ENCODE results near the gene SMURF1.
"Not testable (repeated sequence)": the region's sequence is repeated elsewhere in the genome, so short reads cannot be mapped to it uniquely, and the experiment has no call there.

Gene SMURF1

DNA sequence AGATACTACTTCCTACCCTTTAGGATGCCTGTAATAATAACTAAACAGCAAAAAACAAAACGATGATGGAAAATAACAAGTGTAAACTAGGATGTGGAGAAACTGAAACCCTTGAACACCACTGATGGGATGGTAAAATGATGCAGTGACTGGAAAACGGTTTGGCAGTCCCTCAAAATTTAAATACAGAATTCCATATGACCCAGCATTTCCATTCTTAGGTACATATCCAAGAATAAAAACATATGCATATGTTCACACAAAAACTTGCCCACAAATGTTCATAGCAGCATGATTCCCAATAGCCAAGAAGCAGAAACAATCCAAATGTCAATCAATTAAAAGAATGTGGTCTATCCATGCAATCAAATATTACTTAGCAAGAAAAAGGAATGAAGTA, 25.8 kb downstream of the SMURF1 start:
- DNase-seq, result no peak

DNA sequence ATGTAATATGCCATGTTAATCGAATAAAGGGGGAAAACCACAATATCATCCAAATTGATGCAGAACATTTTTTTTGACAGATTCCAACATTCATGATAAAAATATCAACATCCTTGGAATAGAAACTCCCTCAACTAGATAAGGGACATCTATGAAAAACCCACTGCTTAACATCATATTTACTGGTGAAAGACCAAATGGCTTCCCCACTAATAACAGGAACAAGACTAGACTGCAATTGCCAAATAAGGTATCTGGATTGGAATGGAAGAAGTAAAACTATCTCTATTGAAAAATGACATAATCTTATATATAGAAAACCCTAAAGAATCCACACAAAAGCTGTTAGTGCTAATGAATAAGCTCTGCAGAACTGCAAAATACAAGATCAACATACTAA, 27.8 kb downstream of the SMURF1 start:
- no peak for DNase-seq

DNA sequence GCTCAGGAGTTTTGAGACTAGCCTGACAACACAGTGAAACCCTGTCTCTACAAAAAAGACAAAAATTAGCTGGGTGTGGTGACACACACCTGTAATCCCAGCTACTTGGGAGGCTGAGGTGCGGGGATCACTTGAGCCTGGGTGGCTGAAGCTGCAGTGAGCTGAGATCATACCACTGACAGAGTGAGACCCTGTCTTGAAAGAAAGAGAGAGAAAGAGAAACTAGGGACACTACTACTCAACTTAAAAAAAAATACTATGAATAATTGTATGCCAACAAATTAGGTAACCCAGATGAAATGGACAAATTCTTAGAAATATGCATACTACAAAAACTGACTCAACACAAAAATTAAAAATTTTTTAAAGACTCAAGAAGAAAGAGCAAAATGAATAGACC, 28.5 kb downstream of the SMURF1 start:
- no peak for DNase-seq

DNA sequence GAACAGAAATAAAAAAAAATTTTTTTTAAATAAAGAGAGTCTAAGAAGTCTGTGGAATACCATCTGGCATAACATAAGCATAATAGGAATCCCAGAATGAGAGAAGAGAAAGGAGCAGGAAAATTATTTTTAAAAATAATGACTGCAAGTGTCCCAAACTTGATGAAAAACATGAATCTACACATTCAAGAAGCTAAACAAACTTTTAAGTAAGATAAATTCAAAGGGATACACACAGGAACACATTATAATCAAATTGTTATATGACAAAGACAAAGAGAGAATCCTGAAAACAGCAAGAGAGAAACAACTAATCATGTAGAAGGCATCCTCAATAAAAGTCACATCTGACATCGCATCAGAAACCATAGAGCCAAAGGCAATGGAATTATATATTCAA, 30.9 kb downstream of the SMURF1 start:
- no peak for DNase-seq

DNA sequence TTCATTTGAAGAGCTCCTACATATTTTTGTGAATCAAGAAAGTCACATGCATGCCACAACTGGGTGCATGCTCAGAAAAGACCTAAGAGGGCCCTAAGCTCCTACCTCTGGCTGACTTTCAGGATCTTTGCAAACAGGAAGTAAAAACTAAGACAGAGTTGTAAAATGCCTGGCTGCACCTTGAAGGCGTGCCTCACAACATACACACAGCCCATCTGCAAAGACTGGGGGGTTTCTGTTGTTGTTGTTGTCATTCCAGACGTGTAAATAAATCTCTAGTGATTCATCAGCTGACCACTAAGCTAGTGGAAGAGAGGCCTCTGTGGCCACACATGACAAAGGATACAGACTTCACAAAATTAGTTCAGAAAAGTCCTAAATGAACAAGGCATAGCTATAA, 31.8 kb downstream of the SMURF1 start:
- DNase-seq, result peak; percentile 34

DNA sequence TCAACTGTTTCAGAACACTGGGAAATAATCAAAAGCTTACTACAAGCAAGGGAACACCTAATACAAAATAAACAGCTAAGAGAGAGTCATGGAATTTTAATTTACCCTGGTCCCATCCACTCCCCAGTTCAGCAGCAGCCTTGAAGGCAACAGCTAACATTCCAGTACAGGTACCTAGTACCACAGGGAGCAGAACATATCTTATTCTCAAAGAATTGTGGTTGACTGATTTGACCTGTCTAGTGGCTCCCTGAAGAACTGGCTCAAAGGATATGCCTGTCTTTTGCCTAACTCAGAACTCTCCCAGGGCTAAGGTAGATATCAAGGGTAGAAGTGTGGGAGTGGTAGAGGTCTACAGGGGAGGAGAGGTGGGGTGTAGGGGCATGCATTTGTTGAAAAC, 32.3 kb downstream of the SMURF1 start:
- no peak for DNase-seq

DNA sequence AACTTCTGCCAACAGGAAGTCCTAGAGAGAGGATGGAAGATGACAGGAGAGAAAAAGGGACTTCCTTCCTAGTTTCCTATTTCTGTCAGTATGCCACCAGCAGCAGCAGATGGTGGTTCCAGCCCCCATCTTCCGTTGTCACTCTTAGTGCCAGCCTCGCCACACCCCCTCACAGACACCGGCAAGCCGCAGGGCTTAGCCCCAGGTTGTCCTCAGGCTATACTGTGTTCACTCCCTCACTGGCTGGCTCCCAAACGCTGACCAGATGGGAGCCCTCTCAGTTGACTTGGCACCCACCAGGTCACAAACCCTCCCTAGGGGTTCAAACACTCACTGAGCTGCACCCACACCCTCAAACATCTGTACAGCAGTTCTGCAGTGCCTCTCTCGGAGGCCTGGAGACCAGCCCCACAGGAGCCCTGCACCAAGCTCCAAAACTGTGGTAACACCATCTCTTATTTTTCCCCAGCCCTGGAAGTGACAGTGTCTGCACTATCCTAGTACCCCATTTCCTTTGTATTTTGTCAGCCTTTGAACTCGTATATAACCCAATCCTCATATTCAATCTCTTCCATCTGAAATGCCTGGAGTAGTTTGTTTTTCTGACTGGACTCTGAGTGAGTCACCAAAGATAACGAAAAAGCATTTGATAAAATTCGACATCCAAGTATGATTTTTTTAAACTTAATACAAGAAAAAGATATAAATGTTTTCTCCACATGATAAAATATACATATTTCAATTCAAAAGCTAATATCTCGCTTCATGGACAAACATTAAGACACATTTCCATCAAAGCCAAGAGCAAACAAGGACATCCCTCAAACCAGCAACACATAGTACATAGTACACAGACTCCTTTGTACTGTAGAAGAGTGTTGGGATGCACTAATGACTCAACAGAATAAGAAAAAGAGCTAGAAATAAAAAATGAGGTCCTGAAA, 34.5 kb downstream of the SMURF1 start:
- peak; percentile 61 for DNase-seq

DNA sequence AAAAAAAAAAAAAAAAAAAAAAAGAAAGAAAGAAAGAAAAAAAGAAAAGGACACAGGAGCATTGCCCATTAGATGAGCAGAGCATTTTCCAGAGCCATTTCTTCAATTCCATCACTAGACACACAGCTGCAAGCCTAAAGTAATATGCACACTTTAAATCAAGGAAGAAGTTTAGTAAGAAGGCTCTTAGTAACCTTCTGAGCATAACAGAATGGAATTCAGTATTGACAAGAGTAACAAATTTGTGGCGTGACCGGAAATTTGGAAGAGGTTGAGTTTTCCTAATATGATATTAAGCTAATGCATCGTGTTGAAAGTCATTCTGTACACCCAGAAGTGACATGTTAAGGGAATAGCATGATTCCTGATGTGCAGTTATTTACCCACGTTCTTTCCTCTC, 35.3 kb downstream of the SMURF1 start:
- peak; percentile 76 for DNase-seq

DNA sequence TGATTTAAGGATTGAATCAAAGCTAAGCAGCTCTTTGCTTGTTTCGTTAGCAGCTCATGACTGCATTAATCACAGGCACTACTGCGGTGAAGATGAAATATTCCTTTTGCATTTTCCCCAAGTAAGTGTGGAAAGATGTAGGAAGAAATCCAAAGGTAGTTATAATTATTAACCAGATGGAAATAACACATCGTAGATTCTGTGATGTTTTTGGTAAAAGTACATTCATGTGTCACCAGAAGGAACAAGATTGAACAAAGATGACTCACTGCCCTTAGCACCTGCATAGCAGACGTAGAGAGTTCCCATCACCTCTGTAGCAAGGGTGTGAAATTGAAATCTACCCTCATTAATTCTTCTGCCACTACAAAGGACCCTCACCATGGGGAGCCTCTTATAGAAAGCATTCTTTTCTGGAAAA, 37.1 kb downstream of the SMURF1 start:
- no peak for DNase-seq

DNA sequence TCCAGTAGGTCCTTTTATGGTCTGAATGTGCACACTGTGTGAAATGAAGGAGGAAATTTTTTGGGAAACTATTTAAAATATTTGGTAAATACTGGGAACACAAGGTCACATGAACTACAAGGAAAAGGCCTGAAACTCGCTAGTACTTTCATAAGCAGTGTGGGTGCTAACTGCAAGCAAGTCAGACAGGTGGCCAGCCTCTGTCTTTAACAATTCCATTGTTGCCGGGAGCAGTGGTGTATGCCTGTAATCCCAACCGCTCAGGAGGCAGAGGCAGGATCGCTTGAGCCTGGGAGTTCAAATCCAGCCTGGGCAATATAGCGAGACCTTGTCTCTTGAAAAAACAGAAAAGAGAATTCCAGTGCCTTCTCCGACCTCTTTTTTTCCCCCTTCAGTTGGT, 37.5 kb downstream of the SMURF1 start:
- DNase-seq, result no peak

DNA sequence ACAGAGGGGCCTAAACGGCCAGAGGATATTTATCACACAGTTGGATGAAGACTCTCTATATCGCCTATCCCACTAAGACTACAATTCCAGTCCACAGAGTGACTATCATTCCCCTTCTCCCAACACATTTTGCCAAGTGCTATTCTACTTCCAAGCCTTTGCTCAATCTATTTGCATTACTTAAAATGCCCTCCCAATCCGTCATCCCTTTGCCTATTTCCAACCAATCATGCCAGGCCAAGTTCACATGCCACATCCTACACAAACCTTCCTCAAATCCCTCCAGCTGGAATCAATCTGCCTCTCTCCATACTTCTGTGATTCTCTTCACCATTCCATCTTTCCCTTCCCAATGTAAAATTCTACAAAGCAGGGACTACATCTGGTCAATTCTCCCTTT, 38.2 kb downstream of the SMURF1 start:
- DNase-seq, result no peak

DNA sequence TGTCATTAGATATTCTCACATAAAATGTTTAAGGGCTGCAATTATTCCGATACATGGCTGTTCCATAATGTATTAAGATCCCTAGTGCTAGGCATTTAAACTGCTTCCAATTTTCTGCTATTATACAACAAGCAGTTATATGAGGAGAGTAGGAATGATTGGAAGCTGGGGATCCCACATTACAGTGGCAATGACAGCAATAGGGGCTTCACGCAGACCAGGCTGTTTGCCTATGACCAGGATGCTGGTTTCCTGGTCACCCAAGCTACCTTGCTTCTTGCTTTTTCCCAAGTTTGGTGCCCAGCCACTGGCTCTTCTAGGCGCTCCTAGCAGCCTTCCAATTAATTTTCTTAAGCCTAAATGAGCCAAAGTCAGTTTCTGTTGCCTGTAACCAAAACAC, 39.3 kb downstream of the SMURF1 start:
- DNase-seq, result no peak

DNA sequence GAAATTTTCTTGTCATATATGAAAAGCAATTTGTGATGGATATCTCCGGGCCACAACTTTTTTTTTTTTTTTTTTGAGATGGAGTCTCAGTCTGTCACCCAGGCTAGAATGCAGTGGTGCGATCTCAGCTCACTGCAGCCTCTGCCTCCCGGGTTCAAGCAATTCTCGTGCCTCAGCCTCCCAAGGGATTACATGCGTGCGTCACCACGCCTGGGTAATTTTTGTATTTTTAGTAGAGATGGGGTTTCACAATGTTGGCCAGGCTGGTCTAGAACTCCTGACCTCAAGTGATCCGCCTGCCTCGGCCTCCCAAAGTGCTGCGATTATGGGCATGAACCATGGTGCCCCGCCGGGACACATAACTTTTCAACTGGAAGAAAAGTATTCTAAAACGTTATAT, 40.1 kb downstream of the SMURF1 start:
- DNase-seq, result not testable (repeated sequence)

DNA sequence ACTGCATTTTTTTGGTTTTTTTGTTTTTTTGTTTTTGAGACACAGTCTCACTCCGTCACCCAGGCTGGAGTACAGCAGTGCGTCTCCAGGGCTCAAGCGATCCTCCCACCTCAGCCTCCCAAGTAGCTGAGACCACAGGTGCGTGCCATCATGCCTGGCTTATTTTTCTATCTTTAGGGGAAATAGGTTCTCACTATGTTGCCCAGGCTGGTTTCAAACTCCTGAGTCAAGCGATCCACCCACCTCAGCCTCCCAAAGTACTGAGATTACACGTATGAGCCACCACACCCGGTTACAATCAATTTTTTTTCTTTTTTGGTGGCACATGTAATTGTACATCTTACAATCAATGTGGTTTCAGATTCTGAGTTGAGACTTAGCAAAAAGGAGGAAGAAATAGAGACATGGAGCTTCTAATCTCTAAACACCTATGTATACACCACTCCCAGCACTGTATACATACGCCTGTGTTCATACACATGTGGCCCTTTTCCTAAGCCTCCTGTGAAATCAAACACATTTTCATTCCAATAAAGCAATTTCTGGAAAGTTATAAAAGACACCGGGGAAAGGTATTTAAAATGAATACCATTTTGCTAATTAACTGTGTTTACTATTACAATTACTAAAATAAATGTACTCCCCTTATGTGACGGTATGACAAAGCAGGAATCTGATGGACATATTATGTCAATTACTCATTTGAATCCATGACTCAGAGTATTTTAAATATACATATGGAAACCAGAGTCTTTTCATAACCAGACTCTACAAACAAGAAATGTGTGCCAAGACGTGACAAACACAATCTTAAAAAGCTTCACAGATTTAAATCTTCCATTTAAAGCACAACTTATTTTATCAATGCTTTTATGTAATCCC, 40.9 kb downstream of the SMURF1 start:
- peak; percentile 82 for DNase-seq

DNA sequence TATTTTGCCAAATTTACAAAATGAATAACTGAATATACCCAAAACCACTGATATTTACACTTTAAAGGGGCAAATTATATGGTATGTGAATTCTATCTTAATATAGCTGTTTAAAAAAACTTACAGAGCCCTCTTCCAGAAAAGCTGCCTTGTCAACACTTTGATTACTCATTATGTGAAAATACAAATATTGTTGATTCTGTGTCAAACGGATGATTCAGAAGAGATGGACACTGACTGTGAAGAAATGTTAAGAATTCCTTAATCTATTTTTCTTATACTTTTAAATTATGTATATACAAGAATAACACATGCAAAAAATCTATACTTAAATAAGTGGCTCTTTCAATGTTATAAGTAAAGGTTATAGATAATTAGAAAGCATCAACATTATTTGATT, 41.5 kb downstream of the SMURF1 start:
- DNase-seq, result peak; percentile 48

DNA sequence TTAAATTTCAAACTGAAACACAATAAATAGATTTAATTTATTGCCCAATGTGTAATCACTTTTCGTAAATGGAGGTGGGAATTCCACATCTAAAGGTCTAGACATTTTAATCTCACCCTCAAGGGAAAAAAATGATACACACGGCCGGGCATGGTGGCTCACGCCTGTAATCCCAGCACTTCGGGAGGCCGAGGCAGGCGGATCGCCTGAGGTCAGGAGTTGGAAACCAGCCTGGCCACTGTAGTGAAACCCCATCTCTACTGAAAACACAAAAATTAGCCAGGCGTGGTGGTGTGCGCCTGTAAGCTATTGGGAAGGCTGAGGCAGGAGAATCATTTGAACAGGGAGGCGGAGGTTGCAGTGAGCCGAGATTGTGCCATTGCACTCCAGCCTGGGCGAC, 42.4 kb downstream of the SMURF1 start:
- not testable (repeated sequence) for DNase-seq

DNA sequence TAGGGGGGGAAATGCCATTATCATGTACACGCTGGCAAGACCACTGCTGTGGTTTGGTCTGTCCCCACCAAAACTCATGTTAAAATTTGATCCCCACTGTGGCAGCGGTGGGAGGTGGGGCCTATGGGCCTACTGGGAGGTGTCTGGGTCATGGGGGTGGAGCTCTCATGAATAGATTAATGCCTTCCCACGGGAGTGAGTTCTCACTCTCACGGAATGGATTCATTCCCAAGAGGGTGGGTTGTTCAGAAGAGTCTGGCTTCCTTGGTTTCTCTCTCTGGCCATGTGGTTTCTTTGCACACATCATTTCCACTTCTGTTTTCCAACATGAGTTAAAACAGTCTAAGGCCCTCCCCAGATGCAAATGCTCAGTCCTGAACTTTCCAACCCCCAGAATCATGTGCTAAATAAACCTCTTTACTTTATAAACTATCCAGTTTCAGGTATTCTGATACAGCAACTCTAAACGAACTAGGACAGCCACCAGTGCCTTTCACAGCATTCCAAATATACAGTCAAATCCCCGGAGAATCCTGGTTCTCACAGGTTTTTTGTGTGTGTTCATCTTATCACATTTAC, 44.3 kb downstream of the SMURF1 start:
- DNase-seq, result peak; percentile 51

DNA sequence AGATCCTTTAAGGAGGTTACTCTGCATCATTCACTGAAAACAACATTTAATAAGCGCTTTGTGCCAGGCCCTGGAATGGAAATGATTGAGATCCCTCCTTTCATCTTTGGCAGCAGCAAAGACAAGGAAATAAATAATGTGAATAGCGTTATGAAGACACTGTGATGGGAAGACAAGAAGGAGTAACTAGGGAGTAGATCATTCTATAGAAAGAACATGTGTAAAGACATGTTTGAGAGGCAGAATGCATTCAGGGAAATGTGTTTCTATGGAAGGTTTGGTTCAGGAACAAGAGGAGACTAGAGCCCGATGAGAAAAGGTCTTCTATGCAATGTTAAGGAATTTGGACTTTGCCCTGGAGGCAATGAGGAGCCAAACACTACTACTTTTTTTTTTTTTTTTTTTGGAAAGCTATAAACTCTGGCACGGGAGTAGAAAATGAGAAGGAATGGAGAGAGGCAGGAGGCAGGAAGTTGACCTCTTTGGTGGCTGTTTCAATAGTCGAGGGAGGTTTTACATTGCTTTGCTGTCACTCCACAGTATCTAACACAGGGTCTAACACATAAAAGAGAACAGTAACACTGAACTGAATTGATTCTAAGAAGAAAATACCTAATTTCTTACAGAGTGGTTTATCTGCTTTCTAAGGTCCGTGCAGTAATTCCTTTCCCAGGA, 44.9 kb downstream of the SMURF1 start:
- peak; percentile 83 for DNase-seq

DNA sequence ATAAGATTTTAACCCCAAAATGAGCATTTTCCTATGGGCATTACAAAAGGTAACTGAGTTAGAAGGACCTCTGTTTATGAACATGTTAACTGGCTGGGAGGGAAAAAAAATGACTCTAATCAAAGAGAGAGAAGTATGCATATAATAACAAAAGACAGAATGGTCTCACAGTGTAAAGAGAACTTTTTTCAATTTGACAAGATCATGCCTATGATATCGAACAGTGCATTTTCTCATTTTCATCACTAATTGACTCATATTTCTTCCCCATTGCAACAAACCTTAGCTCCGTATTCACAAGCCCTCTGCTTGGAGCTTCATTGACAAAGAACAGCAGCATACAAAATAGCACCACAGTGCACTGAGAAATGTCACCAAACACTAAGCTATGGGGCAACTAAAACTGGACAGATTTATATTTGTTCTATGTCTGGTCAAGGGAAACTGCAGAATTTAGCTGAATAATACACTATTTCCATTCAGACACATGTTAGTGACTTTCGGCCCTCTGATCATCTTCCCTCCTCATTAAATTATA, 45.6 kb downstream of the SMURF1 start:
- DNase-seq, result no peak

DNA sequence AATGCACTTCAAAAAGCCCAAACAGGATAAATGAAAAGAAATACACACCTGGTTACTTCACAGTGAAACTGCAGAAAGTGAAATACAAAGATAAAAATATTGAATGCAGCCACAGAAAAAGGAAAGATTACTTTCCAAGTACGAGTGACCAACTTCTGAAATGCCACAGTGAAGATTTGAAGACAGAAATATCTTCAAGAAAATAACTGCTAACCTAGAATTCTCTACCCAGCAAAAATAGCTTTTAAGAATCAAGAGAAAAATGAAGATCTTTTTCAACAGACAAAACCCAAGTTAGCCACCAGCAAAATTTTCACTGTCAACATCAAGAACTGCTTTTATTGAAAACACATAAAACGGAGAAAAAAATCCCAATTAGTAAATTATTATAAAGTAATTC, 46.2 kb downstream of the SMURF1 start:
- no peak for DNase-seq

DNA sequence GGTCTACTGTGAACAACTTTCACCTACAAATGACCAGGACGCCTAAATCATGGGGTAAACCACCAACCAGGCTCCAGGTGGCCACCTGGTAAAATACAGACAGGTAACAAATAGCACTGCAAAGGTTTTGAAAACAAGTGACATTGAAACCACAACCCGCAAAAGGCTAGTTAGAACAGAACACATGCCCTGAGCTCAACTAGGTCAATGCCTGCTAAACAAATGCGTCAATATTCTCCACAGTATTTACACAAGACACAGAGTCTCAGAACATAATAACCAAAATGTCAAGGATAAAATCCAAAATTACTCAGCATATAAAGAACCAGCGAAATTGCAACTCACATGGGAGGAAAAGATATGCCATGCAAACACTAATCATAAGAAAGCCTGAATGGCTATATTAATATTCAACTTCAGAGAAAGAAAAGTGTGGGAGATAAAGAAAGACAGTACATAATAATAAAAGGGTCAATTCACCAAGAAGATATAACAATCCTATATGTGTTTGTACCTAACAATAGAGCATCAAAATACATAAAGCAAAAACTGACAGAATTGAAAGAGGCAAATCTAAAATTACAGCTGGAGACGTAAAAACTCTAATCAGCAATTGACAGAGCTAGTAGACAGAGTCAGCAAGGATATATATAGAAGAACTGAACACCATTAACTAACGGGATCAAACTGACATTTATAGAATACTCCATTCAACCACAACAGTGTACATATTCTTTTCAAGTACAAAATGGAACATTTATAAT, 47.6 kb downstream of the SMURF1 start:
- DNase-seq, result no peak

DNA sequence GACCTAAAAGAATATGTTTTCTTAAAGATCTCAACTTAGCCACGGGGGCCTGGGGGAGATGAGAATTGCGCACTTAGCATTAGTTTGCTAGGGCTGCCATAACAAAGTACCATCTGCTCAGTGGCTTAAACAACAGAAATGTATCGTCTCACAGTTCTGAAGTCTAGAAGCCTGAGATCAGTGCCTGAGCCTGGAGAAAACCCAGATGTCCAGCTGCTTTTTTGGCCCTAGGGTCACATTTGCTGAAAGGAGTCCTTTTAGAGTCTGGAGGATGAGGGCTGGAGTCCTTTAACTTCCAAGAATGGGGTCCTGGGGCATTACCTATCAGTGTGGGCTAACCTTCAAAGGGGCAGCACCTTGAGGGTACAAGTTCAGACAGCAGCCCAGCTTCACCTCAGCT, 48.2 kb downstream of the SMURF1 start:
- DNase-seq, result no peak

Measured in EL (cell line).